Mammary epithelial cell (primary cell): Measurements from ENCODE around the gene CLTCL1.
"Not testable (repeated sequence)": the region's sequence is repeated elsewhere in the genome, so short reads cannot be mapped to it uniquely, and the experiment has no call there.

ENCODE experiments used
- CTCF ChIP-seq, 2 donors: IDR thresholded peaks in 1 of 2; conservative IDR thresholded peaks in 1 of 2; 2 replicates each; pipeline ENCODE4 v1.5.1; 2011 to 2012; ENCODE audit warnings: inconsistent platforms in 2 of 2, low read length in 2 of 2, mild to moderate bottlenecking in 2 of 2, control low read depth in 1 of 2, low read depth in 1 of 2; ENCODE audit not compliant: insufficient read depth in 1 of 2; ENCODE audit errors: extremely low read depth in 1 of 2
- EZH2 ChIP-seq: IDR thresholded peaks from 2 replicates; pipeline ENCODE4 v1.6.1; 2012; ENCODE audit warnings: low read length, inconsistent platforms, borderline replicate concordance

DNA sequence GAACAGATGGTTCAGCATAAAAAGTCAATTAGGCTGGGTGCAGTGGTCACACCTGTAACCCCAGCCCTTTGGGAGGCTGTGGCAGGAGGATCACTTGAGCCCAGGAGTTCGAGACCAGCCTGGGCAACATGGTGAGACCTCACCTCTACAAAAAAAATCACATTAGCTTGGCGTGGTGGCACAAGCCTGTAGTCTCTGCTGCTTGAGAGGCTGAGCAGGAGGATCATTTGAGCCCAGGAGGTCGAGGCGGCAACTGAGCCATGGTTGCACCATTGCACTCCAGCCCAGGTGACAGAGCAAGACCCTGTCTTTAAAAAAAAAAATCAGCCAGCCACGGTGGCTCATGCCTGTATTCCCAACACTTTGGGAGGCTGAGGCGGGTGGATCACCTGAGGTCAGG, 31.9 kb upstream of the CLTCL1 start:
- not testable (repeated sequence) for TF ChIP-seq CTCF (conservative IDR thresholded peaks at IDR 0.05 in 1 of 2, IDR thresholded peaks at IDR 0.05 in 1 of 2; ENCODE audit: extremely low read depth in 1 of 2, insufficient read depth in 1 of 2, low read depth in 1 of 2, low read length in 2 of 2); EZH2
